HEK293T (cell line): Measurements from ENCODE around the gene CRTAP.
"Not testable (repeated sequence)": the region's sequence is repeated elsewhere in the genome, so short reads cannot be mapped to it uniquely, and the experiment has no call there.

Experiments
- CTCF ChIA-PET: fragments of 350-600 bp; formaldehyde crosslinking; extraction: SDS; loops from one replicate; lab custom pipeline; 2021; ENCODE audit warnings: antibody characterized with exemption, inconsistent platforms; lab: Yijun Ruan, JAX
- POLR2A ChIA-PET: fragments of 350-600 bp; formaldehyde crosslinking; extraction: SDS; loops from one replicate; lab custom pipeline; 2020; ENCODE audit warnings: antibody characterized with exemption, inconsistent platforms; lab: Yijun Ruan, JAX
- DNase-seq: peaks from one replicate; pipeline ENCODE4 v3.0.0; 2012; ENCODE audit warnings: mixed read lengths; ENCODE audit errors: extremely low spot score
- ARNT ChIP-seq: fragments of 450-650 bp; IDR thresholded peaks from 2 replicates; pipeline ENCODE4 v1.6.1; 2017; ENCODE audit warnings: mild to moderate bottlenecking
- BHLHE40 ChIP-seq: fragments of 450-650 bp; IDR thresholded peaks from 2 replicates; pipeline ENCODE4 v1.6.1; 2016; ENCODE audit warnings: mild to moderate bottlenecking, moderate library complexity, borderline replicate concordance
- CTBP1 ChIP-seq: fragments of 450-650 bp; IDR thresholded peaks from 2 replicates; pipeline ENCODE4 v1.6.1; 2016; ENCODE audit warnings: borderline replicate concordance
- ELF4 ChIP-seq: fragments of 450-650 bp; IDR thresholded peaks from 2 replicates; pipeline ENCODE4 v1.6.1; 2017; ENCODE audit warnings: antibody characterized with exemption
- FOXA1 ChIP-seq: fragments of 450-650 bp; IDR thresholded peaks from 2 replicates; pipeline ENCODE4 v1.6.1; 2016; ENCODE audit warnings: mild to moderate bottlenecking
- FOXK2 ChIP-seq: fragments of 450-650 bp; IDR thresholded peaks from 2 replicates; pipeline ENCODE4 v1.6.1; 2016; ENCODE audit warnings: mild to moderate bottlenecking
- FOXM1 ChIP-seq: fragments of 450-650 bp; IDR thresholded peaks from 2 replicates; pipeline ENCODE4 v1.6.1; 2017; ENCODE audit warnings: mild to moderate bottlenecking, borderline replicate concordance
- HDGF ChIP-seq: fragments of 450-650 bp; IDR thresholded peaks from 2 replicates; pipeline ENCODE4 v1.6.1; 2017; ENCODE audit warnings: antibody characterized with exemption, borderline replicate concordance
- L3MBTL2 ChIP-seq: fragments of 450-650 bp; conservative IDR thresholded peaks from 2 replicates; pipeline ENCODE4 v1.6.1; 2016; ENCODE audit warnings: mild to moderate bottlenecking
- LEF1 ChIP-seq: fragments of 450-650 bp; IDR thresholded peaks from 2 replicates; pipeline ENCODE4 v1.6.1; 2017; ENCODE audit warnings: mild to moderate bottlenecking, borderline replicate concordance
- NFRKB ChIP-seq: fragments of 450-650 bp; IDR thresholded peaks from 2 replicates; pipeline ENCODE4 v1.6.1; 2016; ENCODE audit warnings: mild to moderate bottlenecking, moderate library complexity
- PKNOX1 ChIP-seq: fragments of 450-650 bp; IDR thresholded peaks from 2 replicates; pipeline ENCODE4 v1.6.1; 2016
- SP1 ChIP-seq: fragments of 450-650 bp; IDR thresholded peaks from 2 replicates; pipeline ENCODE4 v1.6.1; 2017
- SUZ12 ChIP-seq: fragments of 450-650 bp; IDR thresholded peaks from 2 replicates; pipeline ENCODE4 v1.6.1; 2016; ENCODE audit warnings: mild to moderate bottlenecking
- TARDBP ChIP-seq: fragments of 450-650 bp; IDR thresholded peaks from 2 replicates; pipeline ENCODE4 v1.6.1; 2016
- ZNF384 ChIP-seq: fragments of 450-650 bp; IDR thresholded peaks from 2 replicates; pipeline ENCODE4 v1.6.1; 2016

The CRTAP gene

DNA sequence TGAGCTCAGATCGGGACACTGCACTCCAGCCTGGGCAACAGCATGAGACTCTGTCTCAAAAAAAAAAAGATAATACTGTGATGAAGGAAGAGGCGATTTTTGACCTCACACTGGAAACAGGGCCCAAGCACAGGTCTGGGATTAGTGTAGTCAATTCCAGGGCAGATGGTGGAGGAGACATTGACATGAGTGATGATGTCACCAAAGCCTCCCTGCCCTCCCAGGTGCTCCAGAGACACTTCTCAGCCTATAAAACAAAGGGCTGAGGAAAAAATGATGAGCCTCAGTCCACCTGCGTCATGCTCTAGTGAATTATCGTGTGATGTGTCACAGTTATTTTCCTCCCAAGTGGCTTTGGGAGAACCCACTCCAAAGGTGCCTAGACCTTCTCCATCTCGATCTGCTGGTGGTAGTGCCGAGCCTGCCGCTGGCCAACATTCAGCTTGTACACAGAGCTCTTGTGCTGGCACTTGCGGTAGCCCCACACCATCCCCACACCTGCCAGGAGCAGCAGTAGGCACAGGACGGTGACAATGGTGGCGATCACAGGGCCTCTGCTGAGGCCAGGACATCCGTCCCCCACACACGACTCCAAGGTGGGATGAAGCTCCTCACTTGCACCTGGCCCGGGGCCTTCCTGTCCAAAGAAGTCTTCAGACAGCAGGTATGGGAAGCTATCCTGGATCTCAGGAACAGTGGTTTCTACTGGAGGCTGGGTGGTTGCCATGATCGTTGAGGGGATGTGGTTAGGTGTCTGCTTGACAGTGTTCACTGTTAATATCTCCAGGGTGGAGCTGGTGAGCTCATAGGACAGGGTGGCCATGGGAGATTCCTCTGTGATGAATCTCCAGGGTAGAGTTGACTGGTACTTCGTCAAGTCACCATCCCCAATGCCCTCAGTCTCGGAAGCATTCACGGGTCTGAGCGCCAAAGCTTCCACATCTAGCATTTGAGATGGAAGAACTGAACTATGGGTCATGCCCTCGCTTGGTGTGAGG is 38.8 kb downstream of the CRTAP start:
- CTCF ChIA-PET, result no interaction called here
- no peak for TF ChIP-seq ARNT
- TF ChIP-seq SP1, result no peak
- TF ChIP-seq FOXA1, result no peak
- no peak for TF ChIP-seq ELF4
- no peak for TF ChIP-seq L3MBTL2
- TF ChIP-seq NFRKB, result no peak
- no peak for TF ChIP-seq LEF1
- TF ChIP-seq FOXM1, result no peak
- no peak for TF ChIP-seq SUZ12
- TF ChIP-seq ZNF384, result no peak
- no peak for TF ChIP-seq FOXK2
- POLR2A ChIA-PET, result no interaction called here
- peak; percentile 4 for DNase-seq

- ChIA-PET POLR2A (no interaction called here), CTCF (interaction anchor here (0.9 kb wide), 1 partner anchor 165 kb away, joined by 3 read pairs; no protein-coding TSS in a partner anchor)
- TF ChIP-seq BHLHE40 (no peak), NFRKB (no peak), ZNF384 (no peak), FOXM1 (no peak), SUZ12 (no peak), TARDBP (no peak), CTBP1 (no peak), FOXK2 (no peak), SP1 (no peak), L3MBTL2 (no peak), FOXA1 (no peak), ELF4 (no peak)
- no peak for DNase-seq
Measured at GRCh38 chr3:33153782-33154181, 40.0 kb downstream of the CRTAP start.

DNA sequence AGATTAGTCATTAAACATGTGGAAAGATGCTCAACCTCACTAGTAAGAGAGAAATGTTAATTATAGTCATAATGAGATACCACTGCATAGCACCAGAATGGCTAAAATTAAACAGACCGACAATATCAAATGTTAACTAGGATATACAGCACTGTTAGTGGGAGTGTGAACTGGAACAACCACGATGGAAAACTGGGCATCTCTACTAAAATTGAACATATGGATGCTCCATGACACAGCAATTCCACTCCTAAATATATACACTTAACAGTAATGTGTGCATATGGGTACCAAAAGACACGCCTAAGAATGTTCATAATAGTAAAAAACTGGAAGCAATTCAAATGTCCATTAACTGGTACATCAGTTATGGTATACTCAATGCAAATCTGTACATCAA is 41.5 kb downstream of the CRTAP start:
- DNase-seq, result no peak
- TF ChIP-seq ELF4 (no peak), ZNF384 (no peak), BHLHE40 (no peak), HDGF (no peak), CTBP1 (no peak), SUZ12 (no peak), FOXK2 (no peak), LEF1 (no peak), FOXA1 (no peak), TARDBP (no peak), SP1 (no peak), FOXM1 (no peak), NFRKB (no peak), ARNT (no peak), L3MBTL2 (no peak), PKNOX1 (no peak)
- ChIA-PET CTCF (no interaction called here), POLR2A (no interaction called here)

DNA sequence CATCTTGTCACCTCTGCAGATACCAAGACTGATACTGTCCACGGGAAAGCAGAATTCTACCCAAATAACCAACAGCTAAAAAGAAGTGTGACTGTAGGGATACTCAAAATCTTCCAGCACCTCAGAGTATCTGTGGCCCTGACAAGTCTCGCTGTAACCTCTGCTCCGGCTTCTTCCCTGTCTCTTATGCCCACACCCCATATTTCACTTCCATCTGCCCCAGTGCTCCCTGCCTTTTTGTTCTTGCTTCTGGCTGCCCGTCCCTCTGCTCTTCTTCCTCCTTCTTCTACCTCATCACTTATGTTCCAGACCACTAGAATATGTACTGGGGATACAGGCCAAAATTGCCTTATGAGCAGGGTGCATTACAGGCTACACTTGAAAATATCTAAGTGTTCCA is 45.4 kb downstream of the CRTAP start:
- TF ChIP-seq FOXM1, result no peak
- no peak for TF ChIP-seq LEF1
- TF ChIP-seq ZNF384, result no peak
- TF ChIP-seq HDGF, result no peak
- no peak for TF ChIP-seq NFRKB
- TF ChIP-seq SP1, result no peak
- no peak for TF ChIP-seq FOXA1
- no peak for TF ChIP-seq PKNOX1
- no peak for TF ChIP-seq TARDBP
- no peak for TF ChIP-seq FOXK2
- TF ChIP-seq ARNT, result no peak
- no peak for TF ChIP-seq ELF4
- TF ChIP-seq SUZ12, result no peak
- no peak for TF ChIP-seq CTBP1
- no peak for TF ChIP-seq L3MBTL2
- TF ChIP-seq BHLHE40, result no peak
- ChIA-PET POLR2A (no interaction called here), CTCF (interaction anchor here (0.9 kb wide), 1 partner anchor 15 kb away, joined by 3 read pairs; no protein-coding TSS in a partner anchor)
- DNase-seq, result no peak

- no peak for DNase-seq
- CTCF ChIA-PET, result interaction anchor here (0.7 to 1.5 kb wide), 2 partner anchors 15 to 213 kb away, joined by 3 to 4 read pairs; no protein-coding TSS in a partner anchor
- POLR2A ChIA-PET, result no interaction called here
- TF ChIP-seq FOXM1, result no peak
- TF ChIP-seq L3MBTL2, result no peak
- TF ChIP-seq ELF4, result no peak
Measured at GRCh38 chr3:33159981-33160380, 46.2 kb downstream of the CRTAP start.

GRCh38 chr3:33162621-33163020 is 48.8 kb downstream of the CRTAP start:
- DNase-seq, POLR2A ChIA-PET, CTCF ChIA-PET: not testable (repeated sequence)

DNA sequence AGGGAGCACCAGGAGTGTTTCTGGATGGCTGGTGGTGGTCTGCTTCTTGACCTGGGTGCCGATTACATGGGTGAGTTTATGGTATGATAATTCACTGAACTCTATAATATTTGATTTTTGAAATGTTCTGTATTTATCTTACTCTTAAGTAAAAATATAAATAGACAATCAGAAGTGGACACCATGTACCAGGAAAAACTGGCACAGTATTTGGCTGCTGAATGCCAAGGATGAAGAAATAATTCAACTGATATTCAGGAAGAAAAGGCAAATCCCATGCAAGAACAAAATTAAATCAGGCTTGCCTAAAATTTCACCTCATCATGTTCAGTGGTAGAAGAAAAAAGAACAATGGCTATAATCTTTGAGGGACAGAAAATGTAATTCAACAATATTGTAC is 51.6 kb downstream of the CRTAP start:
- CTCF ChIA-PET, result no interaction called here
- POLR2A ChIA-PET, result no interaction called here
- TF ChIP-seq BHLHE40 (no peak), SP1 (no peak), ZNF384 (no peak), ARNT (no peak), TARDBP (no peak), PKNOX1 (no peak), NFRKB (no peak), CTBP1 (no peak), SUZ12 (no peak), ELF4 (no peak), LEF1 (no peak), FOXA1 (no peak), L3MBTL2 (no peak), HDGF (no peak), FOXK2 (no peak), FOXM1 (no peak)
- no peak for DNase-seq
